ENCODE measurements around the gene CCDC61.

The CCDC61 gene

GRCh38 chr19:46042252-46042883 is 47.1 kb downstream of the CCDC61 start:
- DNase-seq: no peak

DNA sequence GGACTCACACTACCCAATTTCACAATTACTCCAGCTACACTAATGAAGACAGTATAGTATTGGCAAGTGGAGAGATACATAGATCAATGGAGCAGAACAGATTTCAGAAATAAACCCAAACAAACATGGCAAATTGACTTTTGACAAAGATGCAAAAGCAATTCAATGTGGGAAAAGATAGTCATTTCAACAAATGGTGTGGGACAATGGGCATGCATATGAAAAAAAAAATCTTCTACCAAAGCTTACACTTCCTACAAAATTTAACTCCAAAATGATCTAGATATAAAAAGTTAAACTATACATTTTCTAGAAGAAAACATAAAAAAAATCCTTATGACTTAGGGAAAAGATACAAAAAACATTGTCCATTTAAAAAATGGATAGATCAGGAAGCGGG is 48.3 kb downstream of the CCDC61 start:
- DNase-seq: no peak

GRCh38 chr19:46049597-46049996 is 54.3 kb downstream of the CCDC61 start:
- no peak for DNase-seq

DNA sequence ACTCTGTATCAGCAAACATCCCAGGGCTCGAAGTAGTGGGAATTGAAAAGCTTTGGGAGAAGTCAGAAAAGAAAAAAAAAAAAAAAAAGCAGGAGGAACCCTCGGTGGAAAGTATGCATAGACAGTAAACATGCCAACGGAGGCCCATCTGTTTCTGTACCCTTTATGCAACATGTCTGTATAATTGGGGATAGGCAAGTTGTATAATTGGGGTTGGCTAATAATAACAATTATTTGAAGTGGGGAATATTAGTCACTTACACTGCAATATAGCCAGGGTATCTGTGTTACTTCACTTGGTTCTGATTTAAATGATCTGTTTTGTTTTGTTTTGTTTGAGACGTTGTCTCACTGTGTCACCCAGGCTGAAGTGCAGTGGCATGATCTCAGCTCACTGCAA is 57.6 kb downstream of the CCDC61 start:
- no peak for DNase-seq

DNA sequence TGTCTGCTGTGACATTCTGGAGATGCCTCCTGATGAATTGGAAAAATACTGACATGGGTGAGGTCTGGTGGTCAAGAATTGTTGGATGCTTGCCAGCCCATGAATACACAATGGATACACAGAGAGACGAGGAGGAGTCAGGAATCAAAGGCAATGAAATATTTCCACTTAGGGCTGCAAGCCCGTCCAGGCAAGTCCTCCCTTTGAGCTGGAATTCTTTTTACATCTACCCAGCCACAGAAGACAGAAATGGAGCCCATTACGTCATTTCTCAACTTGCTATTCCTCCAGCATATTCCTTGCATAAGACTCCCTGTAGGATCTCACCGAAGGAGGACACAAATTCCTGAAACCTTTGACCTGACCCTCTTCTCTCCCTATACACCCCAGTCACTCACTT is 61.3 kb downstream of the CCDC61 start:
- DNase-seq: no peak

GRCh38 chr19:46058778-46059177 is 63.5 kb downstream of the CCDC61 start:
- no peak for DNase-seq

- DNase-seq: no peak
These were observed 64.7 kb downstream of the CCDC61 start for GRCh38 chr19:46060012-46060411.

DNA sequence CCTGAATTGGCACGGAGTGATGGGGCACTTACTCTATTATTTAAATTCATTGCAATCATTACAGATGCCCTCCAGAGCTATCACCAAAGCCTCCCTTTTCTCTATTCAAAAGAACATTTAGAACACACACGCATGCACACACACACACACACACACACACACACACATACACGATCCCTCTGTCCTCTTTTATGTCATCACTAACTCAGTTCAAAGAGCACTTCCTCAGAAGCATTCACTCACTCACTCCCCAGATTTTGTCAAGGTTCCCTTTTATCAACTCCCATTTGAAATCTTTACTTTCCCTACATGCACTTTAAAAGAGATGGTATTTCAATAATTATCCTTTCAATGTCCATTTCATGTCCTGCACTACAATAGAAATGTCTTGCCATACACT is 67.9 kb downstream of the CCDC61 start:
- DNase-seq: no peak

GRCh38 chr19:46065486-46066071 is 70.3 kb downstream of the CCDC61 start:
- DNase-seq: no peak

DNA sequence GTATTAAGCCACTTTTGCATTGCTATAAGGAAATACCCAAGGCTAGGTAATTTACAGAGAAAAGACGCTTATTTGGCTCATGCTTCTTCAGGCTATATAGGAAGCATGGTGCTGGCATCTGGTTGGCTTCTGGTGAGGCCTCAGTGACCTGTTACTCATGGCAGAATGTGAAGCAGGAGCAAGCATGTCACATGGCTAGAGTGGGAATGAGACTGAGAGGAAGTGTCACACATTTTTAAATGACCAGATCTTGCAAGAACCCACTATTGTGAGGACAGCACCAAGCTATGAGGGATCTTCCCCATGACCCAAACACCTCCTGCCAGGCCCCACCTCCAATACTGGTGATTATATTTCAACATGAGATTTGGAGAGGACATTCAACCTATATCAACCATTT is 71.2 kb downstream of the CCDC61 start:
- no peak for DNase-seq

DNA sequence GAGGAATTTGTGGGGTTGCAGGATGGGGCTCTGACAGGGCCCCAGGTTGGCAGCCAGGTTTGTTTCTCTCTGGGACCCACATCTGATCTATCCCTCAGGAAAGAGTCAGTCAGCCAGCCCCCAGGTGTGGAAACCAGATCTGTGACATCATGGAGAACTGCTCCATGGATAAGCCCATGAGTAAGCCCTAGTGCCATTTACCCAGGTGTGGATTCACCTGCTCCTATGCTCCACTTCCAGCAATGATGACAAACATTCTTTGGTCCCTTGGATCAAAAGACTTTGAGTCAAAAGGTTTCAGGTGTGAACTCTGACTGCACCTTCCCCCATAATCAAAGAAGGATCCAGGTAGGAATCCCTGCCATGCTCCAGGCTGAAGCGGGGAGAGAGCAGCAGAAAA is 72.4 kb downstream of the CCDC61 start:
- DNase-seq: no peak

All from GOT3 (cell line).